ENCODE data around the gene MCAT.

MCAT gene

GRCh38 chr22:43153899-43154298 is 10.7 kb upstream of the MCAT start:
- no peak for DNase-seq (ENCODE audit: low spot score)
- H3K4me3 ChIP-seq: no peak overlapping the region
- no peak for TF ChIP-seq CTCF (IDR thresholded peaks at IDR 0.05)
- H3K27ac ChIP-seq: peak overlapping the region in 1 of 2 donors; percentile 25

- TF ChIP-seq CTCF (IDR thresholded peaks at IDR 0.05): no peak
These were observed 9.3 kb upstream of the MCAT start for GRCh38 chr22:43152357-43153071.

GRCh38 chr22:43152003-43152356 is 8.8 kb upstream of the MCAT start:
- no peak for TF ChIP-seq CTCF (IDR thresholded peaks at IDR 0.05)
- no peak for DNase-seq (ENCODE audit: low spot score)
- peak overlapping the region; percentile 72 to 89 for H3K27ac ChIP-seq
- H3K4me3 ChIP-seq: peak overlapping the region; percentile 83

More at GRCh38 chr22:43152357-43153071, 9.3 kb upstream of the MCAT start:
- peak; percentile 87 for DNase-seq (ENCODE audit: low spot score)
- Histone ChIP-seq H3K27ac (peak overlapping the region; percentile 72 to 89), H3K4me3 (peak overlapping the region; percentile 83)

- DNase-seq (ENCODE audit: low spot score): peak; percentile 92
These were observed 8.2 kb upstream of the MCAT start, which contains the start of gene TSPO for GRCh38 chr22:43151251-43152002. TSS of gene TSPO (plus strand) at chr22:43151559. CDS start at chr22:43159239, 7,680 bp downstream.

GRCh38 chr22:43150731-43151206 is 7.6 kb upstream of the MCAT start:
- no peak for TF ChIP-seq CTCF (IDR thresholded peaks at IDR 0.05)
- Histone ChIP-seq H3K27ac (peak overlapping the region; percentile 72 to 89), H3K4me3 (peak overlapping the region; percentile 83)
- no peak for DNase-seq (ENCODE audit: low spot score)

More at GRCh38 chr22:43151251-43152002, 8.2 kb upstream of the MCAT start, which contains the start of gene TSPO:
- TF ChIP-seq CTCF (IDR thresholded peaks at IDR 0.05): no peak
- peak within 1 kb of the TSS; percentile 83 for H3K4me3 ChIP-seq
- peak within 1 kb of the TSS; percentile 72 to 89 for H3K27ac ChIP-seq

GRCh38 chr22:43148581-43148980 is 5.4 kb upstream of the MCAT start:
- no peak overlapping the region for H3K4me3 ChIP-seq
- no peak for DNase-seq (ENCODE audit: low spot score)
- no peak overlapping the region for H3K27ac ChIP-seq
- no peak for TF ChIP-seq CTCF (IDR thresholded peaks at IDR 0.05)

Data from coronary artery (tissue), 2 donors.